BE2C (cell line): ENCODE measurements around the gene TRAPPC6A.

ENCODE experiments used
- DNase-seq: peaks from one replicate; pipeline ENCODE4 v3.0.0-alpha.2; 2020
- H3K27me3 ChIP-seq: fragments of 250-450 bp; sonication (Bioruptor Pico); 2 replicates; pipeline ENCODE4 v1.5.1; 2020; ENCODE audit warnings: mild to moderate bottlenecking
- H3K36me3 ChIP-seq: fragments of 250-450 bp; sonication (Bioruptor Pico); 2 replicates; pipeline ENCODE4 v1.5.1; 2020; ENCODE audit warnings: mild to moderate bottlenecking
- H3K4me1 ChIP-seq: fragments of 250-450 bp; sonication (Bioruptor Pico); 2 replicates; pipeline ENCODE4 v1.5.1; 2020
- H3K4me3 ChIP-seq: 2 replicates; pipeline ENCODE4 v1.5.1; 2011; ENCODE audit warnings: low read depth, low read length
- H3K9me3 ChIP-seq: fragments of 250-450 bp; sonication (Bioruptor Pico); 2 replicates; pipeline ENCODE4 v1.5.1; 2020
- TF ChIP-seq, protein P1 (sequence below): IDR thresholded peaks from 2 replicates; pipeline ENCODE4 v1.5.1; 2012; ENCODE audit warnings: mild to moderate bottlenecking, low read depth, low read length

The TRAPPC6A gene

DNA sequence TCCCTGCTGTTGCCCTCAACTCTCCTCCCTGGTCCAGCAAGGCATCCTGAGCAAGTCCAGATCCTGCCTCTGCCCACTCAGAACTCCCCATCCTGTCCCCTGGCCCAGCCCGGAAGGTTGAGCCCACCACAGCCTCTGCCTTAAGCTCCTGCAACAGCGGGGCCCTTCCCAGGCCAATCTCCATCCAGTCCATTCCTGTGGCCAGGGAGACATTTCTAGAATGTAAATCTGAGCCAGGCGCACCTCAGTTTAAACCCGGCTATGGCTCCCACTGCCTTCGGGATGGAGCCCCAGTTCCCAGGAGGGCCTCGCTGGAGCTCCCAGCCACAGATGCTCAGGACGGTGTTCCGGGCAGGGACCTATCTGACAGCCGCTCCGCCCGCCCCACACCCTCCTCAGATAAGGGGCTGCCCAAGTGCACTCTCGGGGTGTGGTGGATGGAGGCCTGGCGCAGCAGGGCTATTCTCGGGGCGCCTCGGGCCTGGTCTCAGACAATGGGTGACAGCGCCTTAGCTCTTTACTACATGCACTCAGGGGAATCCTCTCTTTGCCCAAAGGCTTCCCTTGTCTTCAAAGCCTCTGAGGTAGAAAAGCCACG is 5.3 kb downstream of the TRAPPC6A start:
- no peak for DNase-seq
- no peak overlapping the region for H3K4me3 ChIP-seq
- no peaks in the 10 kb centered on the region for H3K9me3 ChIP-seq
- H3K36me3 ChIP-seq, result no peaks in the 10 kb centered on the region
- TF ChIP-seq, protein P1, sequence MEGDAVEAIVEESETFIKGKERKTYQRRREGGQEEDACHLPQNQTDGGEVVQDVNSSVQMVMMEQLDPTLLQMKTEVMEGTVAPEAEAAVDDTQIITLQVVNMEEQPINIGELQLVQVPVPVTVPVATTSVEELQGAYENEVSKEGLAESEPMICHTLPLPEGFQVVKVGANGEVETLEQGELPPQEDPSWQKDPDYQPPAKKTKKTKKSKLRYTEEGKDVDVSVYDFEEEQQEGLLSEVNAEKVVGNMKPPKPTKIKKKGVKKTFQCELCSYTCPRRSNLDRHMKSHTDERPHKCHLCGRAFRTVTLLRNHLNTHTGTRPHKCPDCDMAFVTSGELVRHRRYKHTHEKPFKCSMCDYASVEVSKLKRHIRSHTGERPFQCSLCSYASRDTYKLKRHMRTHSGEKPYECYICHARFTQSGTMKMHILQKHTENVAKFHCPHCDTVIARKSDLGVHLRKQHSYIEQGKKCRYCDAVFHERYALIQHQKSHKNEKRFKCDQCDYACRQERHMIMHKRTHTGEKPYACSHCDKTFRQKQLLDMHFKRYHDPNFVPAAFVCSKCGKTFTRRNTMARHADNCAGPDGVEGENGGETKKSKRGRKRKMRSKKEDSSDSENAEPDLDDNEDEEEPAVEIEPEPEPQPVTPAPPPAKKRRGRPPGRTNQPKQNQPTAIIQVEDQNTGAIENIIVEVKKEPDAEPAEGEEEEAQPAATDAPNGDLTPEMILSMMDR, result no peak
- no peaks in the 10 kb centered on the region for H3K4me1 ChIP-seq
- no peaks in the 10 kb centered on the region for H3K27me3 ChIP-seq

DNA sequence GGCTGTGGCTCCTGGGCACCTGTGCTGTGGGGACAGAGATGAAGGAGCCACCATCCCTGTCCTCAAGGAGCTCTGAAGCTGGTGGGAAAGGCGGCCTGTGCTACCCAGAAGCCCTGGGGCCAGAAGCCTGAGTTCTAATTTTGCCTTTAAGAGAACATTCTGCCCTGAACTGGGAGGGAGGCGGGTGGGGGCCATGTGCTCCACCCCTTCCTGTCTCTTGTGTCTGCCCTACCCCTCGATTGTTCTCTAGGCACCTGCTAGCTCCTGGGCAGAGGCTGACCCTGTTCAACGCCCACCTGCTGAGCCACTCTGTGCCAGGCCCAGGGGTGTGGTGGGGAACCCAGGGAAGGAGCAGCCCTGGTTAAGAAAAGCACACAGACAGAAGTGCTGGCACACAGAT is 5.9 kb downstream of the TRAPPC6A start:
- H3K36me3 ChIP-seq, result no peaks in the 10 kb centered on the region
- no peaks in the 10 kb centered on the region for H3K4me1 ChIP-seq
- no peak for DNase-seq
- H3K9me3 ChIP-seq, result no peaks in the 10 kb centered on the region
- H3K4me3 ChIP-seq, result no peak overlapping the region
- TF ChIP-seq, protein P1, result no peak
- no peaks in the 10 kb centered on the region for H3K27me3 ChIP-seq

DNA sequence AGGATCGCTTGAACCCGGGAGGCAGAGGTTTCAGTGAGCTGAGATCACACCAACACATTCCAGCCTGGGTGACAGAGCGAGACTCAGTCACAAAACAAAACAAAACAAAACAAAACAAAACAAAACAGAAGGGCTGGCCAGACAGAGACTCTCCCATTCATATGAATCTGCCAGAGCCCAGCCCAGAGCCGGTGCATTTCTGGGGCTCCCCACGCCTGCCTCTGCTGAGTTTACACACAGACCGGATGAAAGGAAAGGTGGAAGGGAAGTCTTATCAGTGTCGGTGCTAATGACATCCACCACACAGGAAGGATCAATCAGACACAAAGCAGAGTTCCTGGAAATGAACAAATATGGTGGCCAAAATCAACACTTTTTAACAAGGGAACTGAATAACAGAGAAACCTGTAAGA is 6.8 kb downstream of the TRAPPC6A start:
- DNase-seq, result no peak
- Histone ChIP-seq H3K36me3 (no peaks in the 10 kb centered on the region), H3K27me3 (no peaks in the 10 kb centered on the region), H3K4me1 (no peaks in the 10 kb centered on the region), H3K4me3 (no peak overlapping the region), H3K9me3 (no peaks in the 10 kb centered on the region)
- TF ChIP-seq, protein P1, result no peak

DNA sequence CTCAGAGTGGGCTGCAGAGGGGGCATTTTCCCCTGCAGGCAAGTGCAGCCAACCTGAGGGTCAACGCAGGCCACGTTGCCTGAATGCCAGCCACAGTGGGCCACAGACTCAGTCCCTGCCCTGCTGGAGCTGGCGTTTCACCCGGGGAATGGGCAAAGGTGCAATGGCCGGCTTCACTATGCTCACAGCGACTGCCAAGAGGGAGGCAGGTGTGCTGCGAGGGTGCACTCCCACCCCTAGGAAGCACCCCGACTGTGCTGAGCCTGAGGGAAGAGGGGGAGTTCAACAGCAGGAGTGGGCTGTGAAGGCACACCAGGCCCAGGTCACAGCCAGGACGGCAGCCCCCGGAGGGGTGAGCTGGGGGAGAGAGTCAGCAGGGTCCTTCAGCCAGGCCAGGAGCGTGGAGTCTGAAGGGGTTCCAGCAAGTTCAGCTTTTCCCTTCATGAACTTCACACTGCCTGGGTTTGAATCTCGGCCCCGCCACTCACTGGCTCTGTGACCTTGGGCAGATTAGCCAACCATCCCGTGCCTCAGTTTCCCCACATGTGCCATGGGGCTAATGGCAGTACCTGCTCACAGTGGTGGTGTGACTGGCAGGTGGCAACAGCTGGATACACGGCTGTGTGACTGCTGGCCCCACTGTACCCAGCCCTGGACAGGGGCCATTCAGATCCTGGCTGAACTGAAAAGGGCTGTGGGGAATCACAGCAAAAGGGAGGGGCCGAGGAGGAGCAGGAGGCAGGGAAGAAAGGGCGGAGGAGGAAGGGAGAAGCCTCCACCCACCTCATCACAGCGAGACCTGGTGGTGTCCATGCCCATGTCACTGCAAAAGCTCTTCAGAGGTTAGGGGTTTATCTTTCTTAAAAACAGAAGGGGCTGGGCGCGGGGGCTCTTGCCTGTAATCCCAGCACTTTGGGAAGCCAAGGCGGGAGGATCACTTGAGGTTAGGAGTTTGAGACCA is 7.6 kb downstream of the TRAPPC6A start:
- Histone ChIP-seq H3K4me3 (no peak overlapping the region), H3K36me3 (no peaks in the 10 kb centered on the region), H3K4me1 (no peaks in the 10 kb centered on the region), H3K9me3 (no peaks in the 10 kb centered on the region), H3K27me3 (no peaks in the 10 kb centered on the region)
- TF ChIP-seq, protein P1, result no peak
- no peak for DNase-seq

DNA sequence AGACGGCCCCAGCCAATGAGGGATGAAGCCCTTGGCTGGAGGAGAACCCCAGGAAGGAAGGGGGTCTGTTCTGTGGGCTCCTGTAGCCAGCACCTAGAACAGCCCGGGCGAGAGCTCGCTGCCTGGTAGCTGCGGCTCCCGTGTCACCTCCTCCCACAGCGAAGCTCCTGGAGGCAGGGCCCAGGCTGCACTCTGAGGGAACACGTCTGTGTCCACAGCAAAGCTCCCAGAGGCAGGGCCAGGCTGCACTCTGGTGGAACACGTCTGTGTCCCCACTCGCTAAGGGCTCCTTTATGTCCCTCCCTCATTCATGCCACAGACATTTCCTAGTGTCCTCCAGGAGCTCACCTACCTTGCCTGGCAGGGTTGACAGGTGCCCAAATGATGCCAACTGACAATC is 8.4 kb downstream of the TRAPPC6A start:
- Histone ChIP-seq H3K4me1 (no peaks in the 10 kb centered on the region), H3K4me3 (no peak overlapping the region), H3K27me3 (no peaks in the 10 kb centered on the region), H3K36me3 (no peaks in the 10 kb centered on the region), H3K9me3 (no peaks in the 10 kb centered on the region)
- no peak for DNase-seq
- TF ChIP-seq, protein P1, result no peak
